Hepatocyte (in vitro differentiated cells): ENCODE data around the gene MDP1. TPM values are rescaled to one million over a fixed set of nuclear protein-coding genes. Genes with fewer than 3 reads are reported as not detected.
A peak's percentile ranks its signal among the peaks of the same experiment; 100 is the strongest.

ENCODE experiments used
- DNase-seq: peaks from one replicate; pipeline ENCODE4 v3.0.0-alpha.2; 2016; ENCODE audit warnings: low spot score
- H2AFZ ChIP-seq: fragments of 200-600 bp; sonication (generic); 2 replicates; pipeline ENCODE4 v1.6.0; 2016; ENCODE audit warnings: antibody characterized with exemption, mild to moderate bottlenecking
- H3K27ac ChIP-seq: fragments of 200-600 bp; sonication (generic); 2 replicates; pipeline ENCODE4 v1.5.1; 2016; ENCODE audit warnings: mild to moderate bottlenecking
- H3K27me3 ChIP-seq: fragments of 200-600 bp; sonication (generic); 2 replicates; pipeline ENCODE4 v1.6.1; 2016
- H3K36me3 ChIP-seq: fragments of 200-600 bp; sonication (generic); replicated peaks from 2 replicates; pipeline ENCODE4 v1.5.1; 2016; ENCODE audit warnings: low read depth; ENCODE audit not compliant: insufficient read depth
- H3K4me1 ChIP-seq: fragments of 200-600 bp; sonication (generic); 2 replicates; pipeline ENCODE4 v1.5.1; 2016; ENCODE audit warnings: mild to moderate bottlenecking, moderate library complexity; ENCODE audit not compliant: insufficient read depth
- H3K4me2 ChIP-seq: fragments of 200-600 bp; sonication (generic); 2 replicates; pipeline ENCODE4 v1.6.0; 2016
- H3K4me3 ChIP-seq: fragments of 200-600 bp; sonication (generic); 2 replicates; pipeline ENCODE4 v1.5.1; 2016; ENCODE audit warnings: mild to moderate bottlenecking
- H3K79me2 ChIP-seq: fragments of 200-600 bp; sonication (generic); 2 replicates; pipeline ENCODE4 v1.6.0; 2017; ENCODE audit warnings: mild to moderate bottlenecking
- H3K9me2 ChIP-seq: fragments of 200-600 bp; sonication (generic); replicated peaks from 2 replicates; pipeline ENCODE4 v1.6.0; 2017; ENCODE audit warnings: mild to moderate bottlenecking; ENCODE audit not compliant: insufficient read depth
- H3K9me3 ChIP-seq: fragments of 200-600 bp; sonication (generic); 2 replicates; pipeline ENCODE4 v1.5.1; 2016; ENCODE audit warnings: low read depth, mild to moderate bottlenecking
- H4K20me1 ChIP-seq: fragments of 200-600 bp; sonication (generic); 2 replicates; pipeline ENCODE4 v1.6.0; 2016; ENCODE audit warnings: mild to moderate bottlenecking; ENCODE audit not compliant: insufficient read depth, poor library complexity, severe bottlenecking
- CTCF ChIP-seq: fragments of 200-600 bp; sonication (generic); IDR thresholded peaks from 2 replicates; pipeline ENCODE4 v1.5.1; 2016; ENCODE audit warnings: antibody characterized with exemption, mild to moderate bottlenecking; ENCODE audit not compliant: poor library complexity
- EZH2 ChIP-seq: fragments of 200-600 bp; sonication (generic); IDR thresholded peaks from 2 replicates; pipeline ENCODE4 v1.6.1; 2016; ENCODE audit warnings: antibody characterized with exemption, mild to moderate bottlenecking, borderline replicate concordance
- EZH2phosphoT487 ChIP-seq: fragments of 200-600 bp; sonication (generic); IDR thresholded peaks from one replicate; pipeline ENCODE4 v1.6.1; 2018; ENCODE audit warnings: antibody characterized with exemption, mild to moderate bottlenecking, low read depth, moderate library complexity; ENCODE audit not compliant: unreplicated experiment, severe bottlenecking
- WGBS: methylation state at CpG from one replicate; pipeline ENCODE4 v1.1.6; 2016; ENCODE audit warnings: low lambda C conversion rate; ENCODE audit errors: missing lambda C conversion rate; 5-methylcytosine and 5-hydroxymethylcytosine counted together
- polyA plus RNA-seq: library from polyadenylated mRNA; unstranded; fragments of >200 nt; fragmentation: Nextera tagmentation; extraction: Ambion mirVana; gene quantifications from 2 replicates; pipeline ENCODE4 v1.2.1, GENCODE V29; 2016
- total RNA-seq: library from RNA; depleted of rRNA; stranded (reverse); fragments of >200 nt; gene quantifications from 2 replicates; pipeline ENCODE4 v1.2.3, GENCODE V29; 2014

Gene MDP1
- total and polyA plus RNA-seq, 2 experiments from 2014 or later, result 8.0 to 16.1 TPM

- Histone ChIP-seq H3K4me1 (peaks cover 11% of the 10 kb centered on the region), H3K4me2 (no peak overlapping the region), H3K79me2 (peaks cover 50% of the 10 kb centered on the region), H3K9me3 (no peaks in the 10 kb centered on the region), H2AFZ (no peak overlapping the region), H4K20me1 (peaks cover 4% of the 10 kb centered on the region), H3K27ac (no peak overlapping the region), H3K36me3 (no peaks in the 10 kb centered on the region), H3K27me3 (no peaks in the 10 kb centered on the region), H3K4me3 (no peak overlapping the region), H3K9me2 (no peaks in the 10 kb centered on the region)
- TF ChIP-seq EZH2 (no peak), EZH2phosphoT487 (no peak), CTCF (no peak)
- 95% methylated on average over 5 of the region's 5 CpGs for WGBS
- no peak for DNase-seq
Observed at GRCh38 chr14:24238527-24239037, 22.7 kb upstream of the MDP1 start.

GRCh38 chr14:24238123-24238522 lies 22.3 kb upstream of the MDP1 start:
- no peak overlapping the region for H3K27ac ChIP-seq
- 97% methylated on average over 5 of the region's 5 CpGs for WGBS
- H3K9me3 ChIP-seq, result no peaks in the 10 kb centered on the region
- peaks cover 54% of the 10 kb centered on the region for H3K79me2 ChIP-seq
- H3K27me3 ChIP-seq, result no peaks in the 10 kb centered on the region
- no peak overlapping the region for H3K4me3 ChIP-seq
- H3K9me2 ChIP-seq, result no peaks in the 10 kb centered on the region
- no peak for TF ChIP-seq EZH2
- TF ChIP-seq CTCF, result no peak
- TF ChIP-seq EZH2phosphoT487, result no peak
- H3K36me3 ChIP-seq, result no peaks in the 10 kb centered on the region
- peaks cover 12% of the 10 kb centered on the region for H3K4me1 ChIP-seq
- peaks cover 4% of the 10 kb centered on the region for H4K20me1 ChIP-seq
- no peak overlapping the region for H2AFZ ChIP-seq
- peak; percentile 44 for DNase-seq
- H3K4me2 ChIP-seq, result no peak overlapping the region

- no peak overlapping the region for H3K4me3 ChIP-seq
- H3K27ac ChIP-seq, result no peak overlapping the region
- no peaks in the 10 kb centered on the region for H3K9me2 ChIP-seq
- H3K79me2 ChIP-seq, result peaks cover 57% of the 10 kb centered on the region
- no peaks in the 10 kb centered on the region for H3K36me3 ChIP-seq
- H2AFZ ChIP-seq, result no peak overlapping the region
- peaks cover 12% of the 10 kb centered on the region for H3K4me1 ChIP-seq
- no peaks in the 10 kb centered on the region for H3K27me3 ChIP-seq
- WGBS, result 94% methylated on average over 2 of the region's 2 CpGs
- TF ChIP-seq EZH2phosphoT487 (no peak), EZH2 (no peak), CTCF (no peak)
- H4K20me1 ChIP-seq, result peaks cover 4% of the 10 kb centered on the region
- H3K4me2 ChIP-seq, result no peak overlapping the region
- no peak for DNase-seq
- H3K9me3 ChIP-seq, result no peaks in the 10 kb centered on the region
Observed at GRCh38 chr14:24237463-24237955, 21.6 kb upstream of the MDP1 start.
